Prostate gland (tissue), 2 donors: ENCODE measurements around the gene MAD1L1. TPM values are rescaled to one million over a fixed set of nuclear protein-coding genes. Genes with fewer than 3 reads are reported as not detected.
A peak's percentile ranks its signal among the peaks of the same experiment; 100 is the strongest.
"Not testable (repeated sequence)": the region's sequence is repeated elsewhere in the genome, so short reads cannot be mapped to it uniquely, and the experiment has no call there.

ENCODE experiments used
- DNase-seq: peaks from one replicate; pipeline ENCODE4 v3.0.0-alpha.2; 2019; ENCODE audit warnings: low spot score
- H3K27ac ChIP-seq, 2 donors: fragments of 200-600 bp; sonication (generic); 2 replicates each; pipeline ENCODE4 v1.5.1; 2017 to 2019
- H3K27me3 ChIP-seq: fragments of 200-600 bp; sonication (generic); replicated peaks from 2 replicates; pipeline ENCODE4 v1.5.1; 2019; ENCODE audit not compliant: insufficient read depth
- H3K36me3 ChIP-seq, 2 donors: fragments of 200-600 bp; sonication (generic); 1 replicate in 1 of 2; 2 replicates in 1 of 2; pipeline versions ENCODE4 v1.5.1 to v1.8.1; 2017 to 2019
- H3K4me1 ChIP-seq: fragments of 200-600 bp; sonication (generic); replicated peaks from 2 replicates; pipeline ENCODE4 v1.5.1; 2019
- H3K4me3 ChIP-seq, 2 donors: fragments of 200-600 bp; sonication (generic); 2 replicates each; pipeline ENCODE4 v1.5.1; 2017 to 2019
- H3K9me3 ChIP-seq: fragments of 200-600 bp; sonication (generic); 2 replicates; pipeline ENCODE4 v1.5.1; 2017
- POLR2A ChIP-seq: fragments of 450-650 bp; IDR thresholded peaks from one replicate; pipeline ENCODE4 v1.6.1; 2016; ENCODE audit warnings: antibody characterized with exemption, mild to moderate bottlenecking
- POLR2AphosphoS5 ChIP-seq: sonication (generic); formaldehyde crosslinking; IDR thresholded peaks from one replicate; pipeline ENCODE4 v1.6.1; 2017; ENCODE audit warnings: antibody characterized with exemption
- WGBS: methylation state at CpG from one replicate; pipeline ENCODE4 v1.1.5; 2018; 5-methylcytosine and 5-hydroxymethylcytosine counted together
- intact Hi-C: fragments of 100-400 bp; cut with DNase I; formaldehyde crosslinking; loops from one replicate; pipeline ENCODE4 v1.14.2; 2022
- total RNA-seq, 2 donors: library from RNA; depleted of rRNA; stranded (reverse); fragments of >200 nt; gene quantifications; one replicate each; pipeline ENCODE4 v1.1.0, GENCODE V29; 2016
- TF ChIP-seq, protein P1 (sequence below), 4 experiments: fragments of 200-600 bp in 2 of 4; fragments of 450-650 bp in 2 of 4; sonication (generic) in 2 of 4; IDR thresholded peaks; 1 replicate in 3 of 4; 2 replicates in 1 of 4; pipeline ENCODE4 v1.5.1; 2016 to 2019; ENCODE audit warnings: antibody characterized with exemption in 4 of 4, mild to moderate bottlenecking in 2 of 4, moderate library complexity in 2 of 4

Gene MAD1L1
- total RNA-seq, 2 donors from 2014 or later, result 79.3 to 91.9 TPM

DNA sequence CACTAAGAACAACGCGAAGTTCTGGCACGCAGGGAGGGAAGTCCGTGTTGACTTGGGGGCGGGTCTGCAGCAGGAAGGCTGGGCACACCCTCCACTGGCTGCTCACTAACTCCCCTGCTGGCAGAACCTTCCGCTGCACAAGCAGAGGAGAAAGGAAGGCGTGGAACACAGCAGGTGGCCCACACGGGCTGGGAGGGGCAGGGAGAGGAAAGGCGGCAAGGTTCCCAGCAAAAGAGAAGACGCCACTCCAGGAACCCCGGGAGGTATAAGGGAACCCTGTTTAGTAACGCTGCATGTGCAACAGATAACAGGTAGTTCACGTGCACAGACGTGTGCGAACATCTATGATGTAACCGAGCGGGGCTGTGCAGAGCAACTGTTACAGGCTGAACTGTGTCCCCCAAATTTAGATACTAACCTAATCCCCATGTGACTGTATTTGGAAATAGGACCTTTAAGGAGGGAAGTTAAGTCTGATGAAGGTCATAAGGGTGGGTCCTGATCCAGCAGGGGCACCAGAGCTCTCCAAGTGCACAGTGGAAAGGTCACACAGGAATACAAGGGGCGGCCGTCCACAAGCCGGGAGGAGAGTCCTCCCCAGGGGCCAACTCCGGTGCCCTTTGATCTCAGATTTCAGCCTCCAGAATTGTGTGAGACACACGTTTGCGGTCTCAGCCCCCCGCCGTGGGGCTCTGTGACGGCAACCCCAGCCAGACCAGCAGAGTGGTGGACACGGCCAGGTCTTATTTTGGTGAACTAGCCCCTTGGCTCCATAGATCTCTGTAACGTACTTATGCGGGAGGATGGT, 357.1 kb downstream of the MAD1L1 start:
- H3K4me3 ChIP-seq, H3K9me3 ChIP-seq, H3K36me3 ChIP-seq, DNase-seq, intact Hi-C loops, H3K27me3 ChIP-seq, H3K27ac ChIP-seq, H3K4me1 ChIP-seq: not testable (repeated sequence)
- TF ChIP-seq, protein P1, sequence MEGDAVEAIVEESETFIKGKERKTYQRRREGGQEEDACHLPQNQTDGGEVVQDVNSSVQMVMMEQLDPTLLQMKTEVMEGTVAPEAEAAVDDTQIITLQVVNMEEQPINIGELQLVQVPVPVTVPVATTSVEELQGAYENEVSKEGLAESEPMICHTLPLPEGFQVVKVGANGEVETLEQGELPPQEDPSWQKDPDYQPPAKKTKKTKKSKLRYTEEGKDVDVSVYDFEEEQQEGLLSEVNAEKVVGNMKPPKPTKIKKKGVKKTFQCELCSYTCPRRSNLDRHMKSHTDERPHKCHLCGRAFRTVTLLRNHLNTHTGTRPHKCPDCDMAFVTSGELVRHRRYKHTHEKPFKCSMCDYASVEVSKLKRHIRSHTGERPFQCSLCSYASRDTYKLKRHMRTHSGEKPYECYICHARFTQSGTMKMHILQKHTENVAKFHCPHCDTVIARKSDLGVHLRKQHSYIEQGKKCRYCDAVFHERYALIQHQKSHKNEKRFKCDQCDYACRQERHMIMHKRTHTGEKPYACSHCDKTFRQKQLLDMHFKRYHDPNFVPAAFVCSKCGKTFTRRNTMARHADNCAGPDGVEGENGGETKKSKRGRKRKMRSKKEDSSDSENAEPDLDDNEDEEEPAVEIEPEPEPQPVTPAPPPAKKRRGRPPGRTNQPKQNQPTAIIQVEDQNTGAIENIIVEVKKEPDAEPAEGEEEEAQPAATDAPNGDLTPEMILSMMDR (IDR thresholded peaks at IDR 0.05), result peak in 1 of 4 experiments; percentile 41
- 50% methylated on average over 25 of the region's 29 CpGs for WGBS

DNA sequence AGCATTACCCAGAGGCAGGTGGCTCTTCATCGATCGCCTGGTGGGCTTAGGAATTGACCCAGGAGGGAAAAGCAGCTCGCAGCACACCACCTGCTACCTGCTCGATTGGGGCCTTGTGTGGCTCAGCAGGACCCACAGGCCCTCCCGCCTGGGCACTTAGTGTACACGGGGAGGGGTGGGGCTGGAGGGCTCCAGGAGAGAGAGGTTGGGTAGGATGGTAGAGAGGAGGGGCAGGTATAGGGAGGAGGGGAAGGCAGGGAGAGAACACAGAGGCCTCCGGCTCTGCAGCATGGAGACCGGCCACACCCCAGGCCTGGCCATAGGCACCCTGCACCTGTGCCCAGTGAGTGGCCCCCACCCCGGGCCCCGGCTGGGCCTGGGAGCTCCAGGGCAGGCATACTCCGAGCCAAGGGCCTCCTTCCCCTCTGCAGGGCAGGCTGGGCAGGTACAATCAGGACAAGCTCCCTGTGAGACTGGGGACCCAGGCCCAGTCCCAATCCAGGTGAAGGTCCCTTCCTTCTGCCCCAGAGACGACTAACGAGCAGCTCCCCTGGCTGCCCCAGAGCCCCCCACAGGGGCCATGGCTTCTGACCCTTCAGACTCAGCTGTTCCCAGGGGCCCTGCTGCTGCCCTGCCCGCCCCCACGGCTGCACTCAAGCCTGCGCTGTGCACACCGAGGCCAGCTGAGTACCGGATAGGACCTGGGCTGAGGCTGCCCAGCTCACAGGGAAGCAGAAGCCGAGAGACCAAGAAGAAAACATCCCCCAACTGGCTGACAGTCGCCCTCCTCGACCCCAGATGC, 358.0 kb downstream of the MAD1L1 start:
- H3K36me3 ChIP-seq, H3K27me3 ChIP-seq, H3K4me1 ChIP-seq, H3K27ac ChIP-seq, intact Hi-C loops, H3K4me3 ChIP-seq, DNase-seq, H3K9me3 ChIP-seq: not testable (repeated sequence)
- 76% methylated on average over 16 of the region's 21 CpGs for WGBS

DNA sequence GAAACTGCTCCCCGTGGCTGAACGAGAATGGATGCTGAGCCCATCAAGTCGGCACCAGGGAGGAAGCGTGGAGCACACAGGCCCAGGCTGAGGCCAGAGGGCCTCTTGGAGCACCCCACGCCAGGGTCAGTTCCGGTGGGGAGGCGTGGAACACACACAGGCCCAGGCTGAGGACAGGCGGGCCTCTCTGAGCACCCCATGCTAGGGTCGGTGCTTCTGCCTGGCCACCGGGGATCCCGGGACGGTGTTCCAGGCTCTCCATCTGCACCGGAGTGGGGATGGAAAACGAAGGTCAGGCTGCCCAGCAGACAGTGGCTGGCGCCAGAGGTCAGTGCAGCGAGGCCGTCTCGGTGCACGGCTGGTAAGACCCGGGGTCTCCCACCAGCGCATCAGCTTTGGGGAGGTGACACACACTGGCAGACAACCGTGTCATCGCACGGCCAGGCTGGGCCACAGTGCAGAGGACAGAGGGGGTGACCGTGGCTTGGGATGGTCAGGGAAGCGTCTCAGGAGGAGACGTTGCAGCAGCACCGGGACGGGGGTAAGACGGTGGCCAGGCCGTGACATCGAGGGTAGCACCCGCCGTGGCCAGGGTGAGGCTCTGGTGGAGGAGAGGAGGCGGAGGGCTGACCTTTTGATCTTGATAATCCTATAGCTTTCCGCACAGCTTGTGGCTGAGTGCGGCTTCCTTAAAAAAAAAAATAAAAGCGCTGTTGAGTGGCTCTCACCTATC, 358.7 kb downstream of the MAD1L1 start:
- H3K4me3 ChIP-seq, result no peak overlapping the region
- no peaks in the 10 kb centered on the region for H3K4me1 ChIP-seq
- whole genome bisulfite sequencing, result 94% methylated on average over 38 of the region's 38 CpGs
- DNase-seq, result no peak
- intact Hi-C loops, result no loop called here
- TF ChIP-seq, protein P1 (IDR thresholded peaks at IDR 0.05), result no peak
- TF ChIP-seq POLR2A (no peak), POLR2AphosphoS5 (no peak)
- H3K27ac ChIP-seq, result no peak overlapping the region
- H3K27me3 ChIP-seq, result no peaks in the 10 kb centered on the region
- no peaks in the 10 kb centered on the region for H3K9me3 ChIP-seq
- H3K36me3 ChIP-seq, result no peaks in the 10 kb centered on the region

DNA sequence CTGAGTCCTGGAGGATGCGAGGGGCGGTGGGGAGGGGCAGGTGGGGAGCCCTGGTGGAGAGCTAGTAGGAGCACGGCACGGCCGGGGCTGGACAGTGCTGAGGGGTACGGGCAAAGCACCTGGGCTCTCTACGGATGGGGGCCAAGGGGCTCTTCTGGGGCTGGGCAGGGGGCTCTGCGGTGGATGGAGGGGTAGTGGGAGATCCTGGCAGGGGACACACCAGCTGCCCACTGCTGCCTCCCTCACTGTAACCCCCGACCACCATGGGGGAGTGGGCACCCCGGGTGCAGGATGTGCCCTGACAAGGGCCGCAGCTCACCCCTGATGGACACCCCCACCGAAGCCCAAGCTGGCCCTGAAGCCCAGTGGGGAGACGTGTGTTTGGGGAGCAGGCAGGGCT, 359.3 kb downstream of the MAD1L1 start:
- intact Hi-C loops, result no loop called here
- no peaks in the 10 kb centered on the region for H3K36me3 ChIP-seq
- DNase-seq, result no peak
- no peak overlapping the region for H3K4me3 ChIP-seq
- TF ChIP-seq, protein P1 (IDR thresholded peaks at IDR 0.05), result no peak
- TF ChIP-seq POLR2AphosphoS5 (no peak), POLR2A (no peak)
- 95% methylated on average over 13 of the region's 13 CpGs for WGBS
- H3K27me3 ChIP-seq, result no peaks in the 10 kb centered on the region
- no peaks in the 10 kb centered on the region for H3K9me3 ChIP-seq
- H3K4me1 ChIP-seq, result no peaks in the 10 kb centered on the region
- H3K27ac ChIP-seq, result no peak overlapping the region

DNA sequence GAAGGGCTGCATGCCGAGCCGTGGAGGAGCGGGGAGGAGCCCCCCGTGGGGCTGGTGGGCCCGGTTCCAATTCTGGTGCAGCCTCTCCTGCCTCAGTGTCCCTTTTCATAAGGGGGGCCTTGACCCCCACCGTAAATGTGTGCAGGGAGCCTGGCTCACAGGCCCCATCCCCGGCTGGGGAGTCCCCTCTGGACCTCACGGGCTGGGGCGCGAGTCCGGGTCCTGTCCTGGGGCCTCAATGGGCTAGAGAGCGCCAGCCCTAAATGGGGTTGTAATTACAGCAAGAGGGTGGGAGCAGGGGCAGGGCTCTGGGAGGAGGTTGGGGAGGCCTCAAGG, 359.7 kb downstream of the MAD1L1 start:
- H3K9me3 ChIP-seq, result no peaks in the 10 kb centered on the region
- H3K4me1 ChIP-seq, result no peaks in the 10 kb centered on the region
- H3K4me3 ChIP-seq, result no peak overlapping the region
- TF ChIP-seq, protein P1 (IDR thresholded peaks at IDR 0.05), result no peak
- TF ChIP-seq POLR2A (no peak), POLR2AphosphoS5 (no peak)
- H3K36me3 ChIP-seq, result no peaks in the 10 kb centered on the region
- H3K27me3 ChIP-seq, result no peaks in the 10 kb centered on the region
- no peak overlapping the region for H3K27ac ChIP-seq
- DNase-seq, result no peak
- 91% methylated on average over 12 of the region's 12 CpGs for WGBS
- intact Hi-C loops, result no loop called here
